ENCODE data around the gene MRPS34.
A peak's percentile ranks its signal among the peaks of the same experiment; 100 is the strongest.

The MRPS34 gene

DNA sequence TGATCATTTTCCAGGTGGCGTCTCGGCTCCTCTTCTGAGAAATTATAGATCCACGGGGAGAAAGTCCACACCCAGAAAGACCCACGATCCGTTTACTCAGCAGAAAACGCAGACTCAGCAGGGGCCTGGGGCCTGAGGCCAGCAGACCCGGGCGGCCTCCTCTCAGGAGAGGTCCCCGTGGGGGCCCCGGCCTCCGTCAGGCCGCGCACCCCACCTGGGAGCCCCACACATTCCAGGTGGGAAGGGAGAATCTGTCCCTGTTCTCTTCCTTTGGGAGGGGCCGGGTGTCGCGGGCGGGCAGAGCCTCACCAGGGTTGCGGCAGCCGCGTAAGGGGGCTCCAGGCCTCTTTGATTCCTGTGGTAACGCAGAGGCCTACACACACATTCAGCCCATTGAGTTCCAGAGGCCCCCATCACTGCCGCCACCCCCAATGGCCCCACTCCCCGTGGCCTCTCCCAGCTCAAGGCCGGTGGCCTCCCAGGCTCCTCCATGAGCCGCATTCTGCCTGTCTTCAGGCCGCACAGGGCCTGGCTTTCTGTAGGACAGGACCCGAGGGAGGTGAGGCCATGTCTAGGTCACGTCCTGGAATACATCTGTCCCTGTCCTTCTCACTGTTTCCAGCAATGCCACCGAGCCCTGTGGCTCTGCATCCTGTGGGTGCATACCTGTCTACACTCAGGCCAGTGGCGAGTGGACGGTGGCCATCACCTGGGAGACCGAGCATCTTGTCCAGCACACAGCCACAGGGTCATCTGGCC lies 22.2 kb upstream of the MRPS34 start:
- Histone ChIP-seq H3K4me3 (ENCODE audit: low read depth in 1 of 2, low read length in 2 of 2) (no peak overlapping the region), H3K27me3 (ENCODE audit: insufficient read depth, low read length, poor library complexity) (no peaks in the 10 kb centered on the region), H3K36me3 (ENCODE audit: insufficient read depth, low read length) (peaks cover 13% of the 10 kb centered on the region; the same call in 1 of the 2 replicates), H3K27ac (ENCODE audit: low read length) (no peak overlapping the region), H3K9me3 (ENCODE audit: insufficient read depth, low read length, severe bottlenecking) (peaks cover 7% of the 10 kb centered on the region), H3K79me2 (ENCODE audit: insufficient read depth, low read length) (no peaks in the 10 kb centered on the region), H3K9ac (ENCODE audit: low read depth, low read length) (no peak overlapping the region), H3K4me2 (ENCODE audit: insufficient read depth, low read length) (no peak overlapping the region), H4K20me1 (ENCODE audit: insufficient read depth, low read length) (peaks cover 15% of the 10 kb centered on the region; the same call in 1 of the 2 replicates), H2AFZ (ENCODE audit: low read depth, low read length) (no peak overlapping the region), H3K4me1 (ENCODE audit: insufficient read depth, low read length) (no peaks in the 10 kb centered on the region)
- TF ChIP-seq, protein P1, sequence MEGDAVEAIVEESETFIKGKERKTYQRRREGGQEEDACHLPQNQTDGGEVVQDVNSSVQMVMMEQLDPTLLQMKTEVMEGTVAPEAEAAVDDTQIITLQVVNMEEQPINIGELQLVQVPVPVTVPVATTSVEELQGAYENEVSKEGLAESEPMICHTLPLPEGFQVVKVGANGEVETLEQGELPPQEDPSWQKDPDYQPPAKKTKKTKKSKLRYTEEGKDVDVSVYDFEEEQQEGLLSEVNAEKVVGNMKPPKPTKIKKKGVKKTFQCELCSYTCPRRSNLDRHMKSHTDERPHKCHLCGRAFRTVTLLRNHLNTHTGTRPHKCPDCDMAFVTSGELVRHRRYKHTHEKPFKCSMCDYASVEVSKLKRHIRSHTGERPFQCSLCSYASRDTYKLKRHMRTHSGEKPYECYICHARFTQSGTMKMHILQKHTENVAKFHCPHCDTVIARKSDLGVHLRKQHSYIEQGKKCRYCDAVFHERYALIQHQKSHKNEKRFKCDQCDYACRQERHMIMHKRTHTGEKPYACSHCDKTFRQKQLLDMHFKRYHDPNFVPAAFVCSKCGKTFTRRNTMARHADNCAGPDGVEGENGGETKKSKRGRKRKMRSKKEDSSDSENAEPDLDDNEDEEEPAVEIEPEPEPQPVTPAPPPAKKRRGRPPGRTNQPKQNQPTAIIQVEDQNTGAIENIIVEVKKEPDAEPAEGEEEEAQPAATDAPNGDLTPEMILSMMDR (IDR thresholded peaks at IDR 0.05; ENCODE audit: borderline replicate concordance, extremely low read depth, low read length, poor library complexity, severe bottlenecking) = no peak
- TF ChIP-seq EZH2 (IDR thresholded peaks at IDR 0.05; ENCODE audit: borderline replicate concordance, low read depth, low read length, severe bottlenecking) = no peak
- ATAC-seq (ENCODE audit: insufficient read depth, low read depth) = no peak
- DNase-seq = no peak

DNA sequence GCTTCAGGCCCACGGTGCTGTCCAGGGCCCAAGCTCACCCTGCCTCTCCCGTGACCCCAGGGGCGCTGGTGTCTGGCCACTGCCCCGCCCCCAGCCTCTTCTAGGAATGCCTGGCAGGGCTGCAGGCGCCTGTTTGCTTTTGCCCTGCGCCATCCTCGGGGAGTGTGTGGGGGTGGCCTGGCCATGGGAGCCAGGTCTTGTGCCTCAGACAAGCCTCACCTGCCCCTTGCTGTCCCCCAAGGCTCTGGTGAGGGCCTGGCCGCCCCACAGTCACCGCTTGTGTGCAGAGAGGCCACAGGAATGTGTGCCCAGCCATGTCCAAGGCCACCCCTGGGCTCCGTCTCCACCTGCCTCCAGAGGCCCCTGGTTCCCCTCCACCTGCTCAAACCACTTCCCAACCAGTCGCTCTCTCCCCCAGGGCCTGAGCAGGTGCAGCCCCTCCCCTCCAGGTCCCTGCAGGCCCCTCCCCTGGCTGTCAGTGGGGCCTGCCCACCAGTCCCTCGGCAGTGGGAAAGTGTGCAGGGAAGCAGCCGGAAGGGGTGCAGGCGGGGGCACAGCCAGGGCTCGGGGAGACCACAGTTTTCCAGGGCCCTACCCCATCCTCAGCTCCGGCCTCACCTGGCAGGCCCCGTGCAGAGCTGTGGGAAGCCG lies 21.4 kb upstream of the MRPS34 start:
- H4K20me1 ChIP-seq (ENCODE audit: insufficient read depth, low read length) = peaks cover 22% of the 10 kb centered on the region; the same call in 1 of the 2 replicates
- H3K9me3 ChIP-seq (ENCODE audit: insufficient read depth, low read length, severe bottlenecking) = peaks cover 7% of the 10 kb centered on the region
- H3K9ac ChIP-seq (ENCODE audit: low read depth, low read length) = no peak overlapping the region
- no peak overlapping the region for H3K4me3 ChIP-seq (ENCODE audit: low read depth in 1 of 2, low read length in 2 of 2)
- 0 out of 3 replicates have a peak, but pooled peaks have one; percentile 18 for ATAC-seq (ENCODE audit: insufficient read depth, low read depth)
- no peaks in the 10 kb centered on the region for H3K27me3 ChIP-seq (ENCODE audit: insufficient read depth, low read length, poor library complexity)
- peaks cover 20% of the 10 kb centered on the region for H3K36me3 ChIP-seq (ENCODE audit: insufficient read depth, low read length)
- no peaks in the 10 kb centered on the region for H3K4me1 ChIP-seq (ENCODE audit: insufficient read depth, low read length)
- no peak overlapping the region for H2AFZ ChIP-seq (ENCODE audit: low read depth, low read length)
- H3K27ac ChIP-seq (ENCODE audit: low read length) = no peak overlapping the region
- no peak overlapping the region for H3K4me2 ChIP-seq (ENCODE audit: insufficient read depth, low read length)
- no peak for DNase-seq
- TF ChIP-seq, protein P1 (IDR thresholded peaks at IDR 0.05; ENCODE audit: borderline replicate concordance, extremely low read depth, low read length, poor library complexity, severe bottlenecking) = no peak
- TF ChIP-seq EZH2 (IDR thresholded peaks at IDR 0.05; ENCODE audit: borderline replicate concordance, low read depth, low read length, severe bottlenecking) = no peak
- H3K79me2 ChIP-seq (ENCODE audit: insufficient read depth, low read length) = no peaks in the 10 kb centered on the region

DNA sequence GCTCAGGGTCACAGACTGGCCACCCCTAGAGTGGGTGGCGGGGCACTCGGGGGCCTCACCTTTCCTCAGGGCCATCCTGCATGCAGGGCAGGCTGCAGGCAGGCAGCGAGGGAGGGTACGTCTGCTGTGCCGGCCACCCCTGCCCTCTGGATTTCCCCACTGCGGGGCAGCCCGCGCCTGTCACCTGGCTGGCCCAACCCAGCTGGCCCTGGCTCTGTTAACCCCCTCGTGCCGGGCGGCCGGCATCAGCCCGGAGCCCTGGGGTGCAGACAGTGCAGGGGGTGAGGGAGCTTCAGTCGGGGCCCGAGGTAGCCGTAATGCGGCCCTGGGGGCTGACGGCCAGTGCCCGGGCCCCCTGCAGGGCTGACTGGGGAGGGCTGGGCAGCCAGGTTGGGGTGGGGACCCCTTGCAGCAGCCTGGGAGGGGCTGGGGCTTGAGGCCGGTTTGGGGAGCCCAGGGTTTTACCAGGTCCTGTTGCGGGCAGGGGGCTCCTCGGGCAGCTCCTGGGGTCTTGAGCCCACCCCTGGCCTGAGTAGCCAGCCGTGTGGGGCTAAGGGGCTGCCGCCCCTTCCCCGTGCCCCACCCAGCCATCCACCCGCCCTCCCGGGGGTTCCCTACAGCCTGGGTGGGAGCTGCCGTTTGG lies 20.8 kb upstream of the MRPS34 start, which contains the start of gene IGFALS:
Gene IGFALS (minus strand): TSS at position 128 of the 643 bp plus-strand sequence. CDS start 53 bp downstream, at position 75.
- peaks cover 26% of the 10 kb centered on the region for H3K36me3 ChIP-seq (ENCODE audit: insufficient read depth, low read length)
- no peak for ATAC-seq (ENCODE audit: insufficient read depth, low read depth)
- H2AFZ ChIP-seq (ENCODE audit: low read depth, low read length) = no peak within 1 kb of the TSS
- no peaks in the 10 kb centered on the region for H3K4me1 ChIP-seq (ENCODE audit: insufficient read depth, low read length)
- TF ChIP-seq, protein P1 (IDR thresholded peaks at IDR 0.05; ENCODE audit: borderline replicate concordance, extremely low read depth, low read length, poor library complexity, severe bottlenecking) = no peak
- no peak for TF ChIP-seq EZH2 (IDR thresholded peaks at IDR 0.05; ENCODE audit: borderline replicate concordance, low read depth, low read length, severe bottlenecking)
- H3K4me3 ChIP-seq (ENCODE audit: low read depth in 1 of 2, low read length in 2 of 2) = no peak within 1 kb of the TSS
- peaks cover 28% of the 10 kb centered on the region for H4K20me1 ChIP-seq (ENCODE audit: insufficient read depth, low read length)
- H3K9me3 ChIP-seq (ENCODE audit: insufficient read depth, low read length, severe bottlenecking) = peaks cover 6% of the 10 kb centered on the region
- H3K79me2 ChIP-seq (ENCODE audit: insufficient read depth, low read length) = no peaks in the 10 kb centered on the region
- H3K27me3 ChIP-seq (ENCODE audit: insufficient read depth, low read length, poor library complexity) = no peaks in the 10 kb centered on the region
- no peak within 1 kb of the TSS for H3K9ac ChIP-seq (ENCODE audit: low read depth, low read length)
- H3K4me2 ChIP-seq (ENCODE audit: insufficient read depth, low read length) = no peak within 1 kb of the TSS
- H3K27ac ChIP-seq (ENCODE audit: low read length) = no peak within 1 kb of the TSS
- no peak for DNase-seq
